ENCODE data around the gene TMEM158.

TMEM158 gene

GRCh38 chr3:45204136-45204535 lies 22.0 kb downstream of the TMEM158 start:
- peak; percentile 33 to 44 for DNase-seq (ENCODE audit: low read depth in 2 of 2)

GRCh38 chr3:45199837-45200648 lies 26.0 kb downstream of the TMEM158 start:
- DNase-seq (ENCODE audit: low read depth in 2 of 2): peak; percentile 78 to 80

- no peak for DNase-seq (ENCODE audit: low read depth in 2 of 2)
Measured at GRCh38 chr3:45198264-45199260, 27.5 kb downstream of the TMEM158 start.

- DNase-seq (ENCODE audit: low read depth in 2 of 2): no peak
Measured at GRCh38 chr3:45194791-45195190, 31.3 kb downstream of the TMEM158 start.

GRCh38 chr3:45191924-45192417 lies 34.1 kb downstream of the TMEM158 start:
- DNase-seq (ENCODE audit: low read depth in 2 of 2): no peak

- no peak for DNase-seq (ENCODE audit: low read depth in 2 of 2)
Measured at GRCh38 chr3:45191424-45191823, 34.7 kb downstream of the TMEM158 start.

- no peak for DNase-seq (ENCODE audit: low read depth in 2 of 2)
Measured at GRCh38 chr3:45188719-45189659, 37.1 kb downstream of the TMEM158 start.

GRCh38 chr3:45187694-45188141 lies 38.4 kb downstream of the TMEM158 start:
- DNase-seq (ENCODE audit: low read depth in 2 of 2): no peak

GRCh38 chr3:45186871-45187270 lies 39.2 kb downstream of the TMEM158 start:
- no peak for DNase-seq (ENCODE audit: low read depth in 2 of 2)

GRCh38 chr3:45185461-45185860 lies 40.6 kb downstream of the TMEM158 start:
- no peak for DNase-seq (ENCODE audit: low read depth in 2 of 2)

GRCh38 chr3:45185052-45185451 lies 41.0 kb downstream of the TMEM158 start:
- no peak for DNase-seq (ENCODE audit: low read depth in 2 of 2)

GRCh38 chr3:45183872-45184262 lies 42.2 kb downstream of the TMEM158 start:
- no peak for DNase-seq (ENCODE audit: low read depth in 2 of 2)

- peak; percentile 63 to 66 for DNase-seq (ENCODE audit: low read depth in 2 of 2)
Measured at GRCh38 chr3:45182915-45183871, 42.9 kb downstream of the TMEM158 start.

GRCh38 chr3:45181496-45181895 lies 44.6 kb downstream of the TMEM158 start:
- no peak for DNase-seq (ENCODE audit: low read depth in 2 of 2)

- no peak for DNase-seq (ENCODE audit: low read depth in 2 of 2)
Measured at GRCh38 chr3:45180899-45181298, 45.2 kb downstream of the TMEM158 start.

GRCh38 chr3:45180051-45180450 lies 46.0 kb downstream of the TMEM158 start:
- peak; percentile 26 to 40 for DNase-seq (ENCODE audit: low read depth in 2 of 2)

- DNase-seq (ENCODE audit: low read depth in 2 of 2): no peak
Measured at GRCh38 chr3:45179163-45179562, 46.9 kb downstream of the TMEM158 start.

GRCh38 chr3:45178183-45179023 lies 47.7 kb downstream of the TMEM158 start:
- no peak for DNase-seq (ENCODE audit: low read depth in 2 of 2)

GRCh38 chr3:45176912-45177311 lies 49.2 kb downstream of the TMEM158 start:
- no peak for DNase-seq (ENCODE audit: low read depth in 2 of 2)

All from fibroblast of skin of left quadriceps (primary cell).